NAMALWA (cell line): ENCODE data around the gene TPP1.
A peak's percentile ranks its signal among the peaks of the same experiment; 100 is the strongest.

Source experiments
- DNase-seq: peaks from one replicate; pipeline ENCODE4 v3.0.0-alpha.2; 2015; ENCODE audit warnings: low spot score

Gene TPP1

GRCh38 chr11:6619004-6619745 lies at the start of gene TPP1:
TSS of gene TPP1 (minus strand) at chr11:6619422. CDS start at chr11:6619400, 22 bp downstream.
- DNase-seq, result peak; percentile 97

GRCh38 chr11:6667733-6668374 lies 48.6 kb upstream of the TPP1 start:
- DNase-seq, result peak; percentile 63

- no peak for DNase-seq
Observed at GRCh38 chr11:6666302-6667183, 47.3 kb upstream of the TPP1 start.

GRCh38 chr11:6664551-6664950 lies 45.3 kb upstream of the TPP1 start:
- no peak for DNase-seq

GRCh38 chr11:6663794-6664469 lies 44.7 kb upstream of the TPP1 start:
- no peak for DNase-seq

GRCh38 chr11:6660712-6661111 lies 41.5 kb upstream of the TPP1 start:
- no peak for DNase-seq

- DNase-seq, result no peak
Observed at GRCh38 chr11:6658647-6659046, 39.4 kb upstream of the TPP1 start.

- no peak for DNase-seq
Observed at GRCh38 chr11:6657346-6657745, 38.1 kb upstream of the TPP1 start.

- no peak for DNase-seq
Observed at GRCh38 chr11:6656936-6657335, 37.7 kb upstream of the TPP1 start.

GRCh38 chr11:6656584-6656915 lies 37.3 kb upstream of the TPP1 start:
- no peak for DNase-seq

- no peak for DNase-seq
Observed at GRCh38 chr11:6655790-6656583, 36.8 kb upstream of the TPP1 start, which contains the start of gene DCHS1. TSS of gene DCHS1 (minus strand) at chr11:6655809. CDS start at chr11:6641613, 14,196 bp downstream.

GRCh38 chr11:6655020-6655789 lies 36.0 kb upstream of the TPP1 start:
- no peak for DNase-seq

GRCh38 chr11:6654281-6655019 lies 35.2 kb upstream of the TPP1 start:
- no peak for DNase-seq

- DNase-seq, result no peak
Observed at GRCh38 chr11:6653656-6654055, 34.4 kb upstream of the TPP1 start.

- no peak for DNase-seq
Observed at GRCh38 chr11:6653097-6653496, 33.9 kb upstream of the TPP1 start.

- DNase-seq, result no peak
Observed at GRCh38 chr11:6652182-6652581, 33.0 kb upstream of the TPP1 start.

GRCh38 chr11:6650980-6651379 lies 31.8 kb upstream of the TPP1 start:
- no peak for DNase-seq

GRCh38 chr11:6650104-6650503 lies 30.9 kb upstream of the TPP1 start:
- no peak for DNase-seq

GRCh38 chr11:6648501-6648900 lies 29.3 kb upstream of the TPP1 start:
- no peak for DNase-seq

GRCh38 chr11:6647836-6648235 lies 28.6 kb upstream of the TPP1 start:
- no peak for DNase-seq
